Measurements from ENCODE around the gene EDA. TPM values are rescaled to one million over a fixed set of nuclear protein-coding genes. Genes with fewer than 3 reads are reported as not detected.
A peak's percentile ranks its signal among the peaks of the same experiment; 100 is the strongest.
"Not testable (repeated sequence)": the region's sequence is repeated elsewhere in the genome, so short reads cannot be mapped to it uniquely, and the experiment has no call there.

Gene EDA
- total and polyA plus RNA-seq, 12 donors, result 2.3 to 9.4 (median 5.2) TPM

- DNase-seq, result no peak
- TF ChIP-seq CTCF (IDR thresholded peaks at IDR 0.05), result no peak
- H3K9me3 ChIP-seq, result no peaks in the 10 kb centered on the region
- peaks cover 0 to 9% (median 0%) of the 10 kb centered on the region in 7 donors for H3K27me3 ChIP-seq
- H3K36me3 ChIP-seq, result no peaks in the 10 kb centered on the region
- intact Hi-C loops (cut with DNase I), result no loop called here
- H3K4me3 ChIP-seq, result no peak overlapping the region
- ATAC-seq, result peak in 5 of 8 donors; percentile 41 to 65 (median 51)
- 72 to 82% methylated on average over 3 of the region's 3 CpGs for WGBS, 2 donors
- H3K27ac ChIP-seq, result peak overlapping the region in 1 of 10 donors; percentile 34
- H3K4me1 ChIP-seq, result peaks cover 0 to 17% (median 0%) of the 10 kb centered on the region in 9 donors
Observed at GRCh38 chrX:69991685-69992084, 375.8 kb downstream of the EDA start.

GRCh38 chrX:69993494-69993893 lies 377.6 kb downstream of the EDA start:
- Histone ChIP-seq H3K4me3 (no peak overlapping the region), H3K27ac (no peak overlapping the region), H3K27me3 (peaks cover 0 to 9% (median 0%) of the 10 kb centered on the region in 7 donors), H3K9me3 (no peaks in the 10 kb centered on the region), H3K36me3 (no peaks in the 10 kb centered on the region), H3K4me1 (peaks cover 0 to 17% (median 0%) of the 10 kb centered on the region in 9 donors)
- ATAC-seq, result no peak
- no peak for TF ChIP-seq CTCF (IDR thresholded peaks at IDR 0.05)
- intact Hi-C loops (cut with DNase I), result no loop called here
- DNase-seq, result no peak

- no peak for DNase-seq
- TF ChIP-seq CTCF (IDR thresholded peaks at IDR 0.05), result no peak
- peak overlapping the region in 2 of 10 donors; percentile 9 to 12 for H3K27ac ChIP-seq
- peak in 6 of 8 donors; percentile 48 to 82 (median 68) for ATAC-seq
- peaks cover 0 to 17% (median 0%) of the 10 kb centered on the region in 9 donors for H3K4me1 ChIP-seq
- intact Hi-C loops (cut with DNase I), result no loop called here
- peaks cover 0 to 9% (median 0%) of the 10 kb centered on the region in 7 donors for H3K27me3 ChIP-seq
- no peak overlapping the region for H3K4me3 ChIP-seq
- no peaks in the 10 kb centered on the region for H3K9me3 ChIP-seq
- H3K36me3 ChIP-seq, result no peaks in the 10 kb centered on the region
- WGBS, 2 donors, result 82 to 93% methylated on average over 2 of the region's 2 CpGs
Observed at GRCh38 chrX:69995362-69996112, 379.6 kb downstream of the EDA start.

GRCh38 chrX:69996113-69996468 lies 380.2 kb downstream of the EDA start:
- Histone ChIP-seq H3K36me3 (no peaks in the 10 kb centered on the region), H3K27me3 (peaks cover 0 to 10% (median 0%) of the 10 kb centered on the region in 7 donors), H3K9me3 (no peaks in the 10 kb centered on the region), H3K4me3 (no peak overlapping the region), H3K4me1 (peaks cover 0 to 17% (median 0%) of the 10 kb centered on the region in 9 donors), H3K27ac (no peak overlapping the region)
- DNase-seq, result no peak
- ATAC-seq, result peak in 4 of 8 donors; percentile 9 to 18 (median 14)
- intact Hi-C loops (cut with DNase I), result no loop called here
- no peak for TF ChIP-seq CTCF (IDR thresholded peaks at IDR 0.05)

- H3K27ac ChIP-seq; H3K36me3 ChIP-seq; H3K4me3 ChIP-seq; intact Hi-C loops (cut with DNase I); DNase-seq; H3K9me3 ChIP-seq; ATAC-seq: not testable (repeated sequence)
- peaks cover 0 to 23% (median 0%) of the 10 kb centered on the region in 9 donors for H3K4me1 ChIP-seq
- H3K27me3 ChIP-seq, result peaks cover 0 to 18% (median 0%) of the 10 kb centered on the region in 7 donors
Observed at GRCh38 chrX:69998299-69998698, 382.4 kb downstream of the EDA start.

Data from heart right ventricle (tissue), 16 donors.